ENCODE data around the gene ARHGAP26.

ARHGAP26 gene

GRCh38 chr5:142785206-142785605, 15.0 kb downstream of the ARHGAP26 start:
- no peak for DNase-seq (ENCODE audit: low spot score)

- DNase-seq (ENCODE audit: low spot score), result no peak
Measured at GRCh38 chr5:142789206-142789605, 19.0 kb downstream of the ARHGAP26 start.

GRCh38 chr5:142792012-142792864, 22.1 kb downstream of the ARHGAP26 start:
- no peak for DNase-seq (ENCODE audit: low spot score)

GRCh38 chr5:142792865-142793232, 22.7 kb downstream of the ARHGAP26 start:
- no peak for DNase-seq (ENCODE audit: low spot score)

- no peak for DNase-seq (ENCODE audit: low spot score)
Measured at GRCh38 chr5:142794537-142794936, 24.4 kb downstream of the ARHGAP26 start.

- no peak for DNase-seq (ENCODE audit: low spot score)
Measured at GRCh38 chr5:142795251-142795650, 25.1 kb downstream of the ARHGAP26 start.

GRCh38 chr5:142796492-142797109, 26.4 kb downstream of the ARHGAP26 start:
- no peak for DNase-seq (ENCODE audit: low spot score)

- no peak for DNase-seq (ENCODE audit: low spot score)
Measured at GRCh38 chr5:142797420-142797819, 27.2 kb downstream of the ARHGAP26 start.

- DNase-seq (ENCODE audit: low spot score), result no peak
Measured at GRCh38 chr5:142798099-142798770, 28.1 kb downstream of the ARHGAP26 start.

GRCh38 chr5:142800776-142801494, 30.8 kb downstream of the ARHGAP26 start:
- DNase-seq (ENCODE audit: low spot score), result no peak

- no peak for DNase-seq (ENCODE audit: low spot score)
Measured at GRCh38 chr5:142801495-142801871, 31.3 kb downstream of the ARHGAP26 start.

GRCh38 chr5:142803428-142804125, 33.4 kb downstream of the ARHGAP26 start:
- no peak for DNase-seq (ENCODE audit: low spot score)

- DNase-seq (ENCODE audit: low spot score), result no peak
Measured at GRCh38 chr5:142805339-142805738, 35.2 kb downstream of the ARHGAP26 start.

GRCh38 chr5:142806841-142807267, 36.7 kb downstream of the ARHGAP26 start:
- no peak for DNase-seq (ENCODE audit: low spot score)

- DNase-seq (ENCODE audit: low spot score), result no peak
Measured at GRCh38 chr5:142807372-142807911, 37.3 kb downstream of the ARHGAP26 start.

GRCh38 chr5:142808878-142809598, 38.9 kb downstream of the ARHGAP26 start:
- DNase-seq (ENCODE audit: low spot score), result no peak

- DNase-seq (ENCODE audit: low spot score), result no peak
Measured at GRCh38 chr5:142810081-142810480, 39.9 kb downstream of the ARHGAP26 start.

GRCh38 chr5:142810743-142811290, 40.6 kb downstream of the ARHGAP26 start:
- DNase-seq (ENCODE audit: low spot score), result no peak

- DNase-seq (ENCODE audit: low spot score), result no peak
Measured at GRCh38 chr5:142811866-142812557, 41.8 kb downstream of the ARHGAP26 start.

GRCh38 chr5:142813220-142813619, 43.0 kb downstream of the ARHGAP26 start:
- no peak for DNase-seq (ENCODE audit: low spot score)

Measured in LoVo (cell line).